ENCODE measurements around the gene SMO. TPM values are rescaled to one million over a fixed set of nuclear protein-coding genes. Genes with fewer than 3 reads are reported as not detected.
A peak's percentile ranks its signal among the peaks of the same experiment; 100 is the strongest.

SMO gene
- total and polyA plus RNA-seq, 12 donors: 1.7 to 8.3 (median 4.9) TPM

DNA sequence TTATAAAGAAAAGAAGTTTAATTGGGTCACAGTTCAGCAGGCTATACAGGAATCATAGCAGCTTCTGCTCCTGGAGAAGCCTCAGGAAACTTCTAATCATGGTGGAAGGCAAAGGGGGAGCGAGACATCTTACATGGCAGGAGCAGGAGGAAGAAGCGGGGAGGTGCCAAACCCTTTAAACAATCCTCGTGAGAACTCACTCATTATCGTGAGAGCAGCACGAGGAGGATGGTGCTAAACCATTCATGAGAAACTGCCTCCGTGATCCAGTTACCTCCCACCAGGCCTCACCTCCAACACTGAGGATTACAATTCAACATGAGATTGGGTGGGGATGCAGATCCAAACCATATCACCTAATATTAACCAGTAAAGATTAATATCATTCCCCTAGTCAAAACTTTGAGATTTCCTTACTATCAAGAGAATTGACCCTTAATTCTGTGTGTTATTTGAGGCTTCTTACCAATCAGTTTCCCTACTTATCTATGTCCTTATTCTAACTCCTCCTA lies 1.6 kb upstream of the SMO start:
- DNase-seq: no peak
- Histone ChIP-seq H3K9me3 (no peaks in the 10 kb centered on the region), H3K36me3 (no peaks in the 10 kb centered on the region), H3K4me1 (peaks cover 0 to 20% (median 12%) of the 10 kb centered on the region in 9 donors), H3K27ac (no peak overlapping the region), H3K27me3 (peaks cover 0 to 43% (median 5%) of the 10 kb centered on the region in 7 donors), H3K4me3 (no peak overlapping the region)
- ATAC-seq: no peak
- TF ChIP-seq, protein P1, sequence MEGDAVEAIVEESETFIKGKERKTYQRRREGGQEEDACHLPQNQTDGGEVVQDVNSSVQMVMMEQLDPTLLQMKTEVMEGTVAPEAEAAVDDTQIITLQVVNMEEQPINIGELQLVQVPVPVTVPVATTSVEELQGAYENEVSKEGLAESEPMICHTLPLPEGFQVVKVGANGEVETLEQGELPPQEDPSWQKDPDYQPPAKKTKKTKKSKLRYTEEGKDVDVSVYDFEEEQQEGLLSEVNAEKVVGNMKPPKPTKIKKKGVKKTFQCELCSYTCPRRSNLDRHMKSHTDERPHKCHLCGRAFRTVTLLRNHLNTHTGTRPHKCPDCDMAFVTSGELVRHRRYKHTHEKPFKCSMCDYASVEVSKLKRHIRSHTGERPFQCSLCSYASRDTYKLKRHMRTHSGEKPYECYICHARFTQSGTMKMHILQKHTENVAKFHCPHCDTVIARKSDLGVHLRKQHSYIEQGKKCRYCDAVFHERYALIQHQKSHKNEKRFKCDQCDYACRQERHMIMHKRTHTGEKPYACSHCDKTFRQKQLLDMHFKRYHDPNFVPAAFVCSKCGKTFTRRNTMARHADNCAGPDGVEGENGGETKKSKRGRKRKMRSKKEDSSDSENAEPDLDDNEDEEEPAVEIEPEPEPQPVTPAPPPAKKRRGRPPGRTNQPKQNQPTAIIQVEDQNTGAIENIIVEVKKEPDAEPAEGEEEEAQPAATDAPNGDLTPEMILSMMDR (IDR thresholded peaks at IDR 0.05): no peak
- 92 to 95% methylated on average over 6 of the region's 6 CpGs for WGBS, 2 donors
- intact Hi-C loops (cut with DNase I): no loop called here

- Histone ChIP-seq H3K4me3 (peak overlapping the region; percentile 50 to 91 (median 79)), H3K36me3 (no peaks in the 10 kb centered on the region), H3K9me3 (no peaks in the 10 kb centered on the region), H3K27ac (peak overlapping the region in 4 of 10 donors; percentile 35 to 67 (median 58)), H3K4me1 (peaks cover 0 to 20% (median 12%) of the 10 kb centered on the region in 9 donors), H3K27me3 (peaks cover 0 to 43% (median 5%) of the 10 kb centered on the region in 7 donors)
- no peak for ATAC-seq
- intact Hi-C loops (cut with DNase I): no loop called here
- TF ChIP-seq, protein P1 (IDR thresholded peaks at IDR 0.05): no peak
- 27 to 30% methylated on average over 14 of the region's 14 CpGs for WGBS, 2 donors
- DNase-seq: no peak
Measured at GRCh38 chr7:129187681-129188371, 607 bp upstream of the SMO start.

DNA sequence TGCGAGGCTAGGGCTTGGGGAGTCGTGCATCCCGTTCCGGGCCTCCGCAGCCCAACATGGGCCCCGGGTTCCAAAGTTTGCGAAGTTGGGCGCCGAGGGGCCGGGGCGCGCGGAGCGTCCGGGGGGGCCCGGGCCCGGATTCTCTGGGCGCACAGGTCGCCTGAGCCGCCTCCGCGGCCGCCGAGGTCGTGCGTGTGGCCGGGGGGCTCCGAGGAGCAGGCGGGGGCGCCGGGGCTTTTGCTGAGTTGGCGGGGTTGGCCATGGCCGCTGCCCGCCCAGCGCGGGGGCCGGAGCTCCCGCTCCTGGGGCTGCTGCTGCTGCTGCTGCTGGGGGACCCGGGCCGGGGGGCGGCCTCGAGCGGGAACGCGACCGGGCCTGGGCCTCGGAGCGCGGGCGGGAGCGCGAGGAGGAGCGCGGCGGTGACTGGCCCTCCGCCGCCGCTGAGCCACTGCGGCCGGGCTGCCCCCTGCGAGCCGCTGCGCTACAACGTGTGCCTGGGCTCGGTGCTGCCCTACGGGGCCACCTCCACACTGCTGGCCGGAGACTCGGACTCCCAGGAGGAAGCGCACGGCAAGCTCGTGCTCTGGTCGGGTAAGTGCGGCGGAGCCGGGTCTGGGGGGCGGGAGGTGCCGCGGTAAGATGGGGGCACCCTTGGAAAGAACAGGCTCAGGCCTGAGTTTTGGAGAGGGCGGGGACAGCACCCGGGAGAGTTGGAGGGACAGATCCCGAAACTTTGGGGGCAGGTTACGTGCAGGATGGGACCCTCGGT lies 643 bp downstream of the SMO start:
- Histone ChIP-seq H3K4me1 (peaks cover 0 to 20% (median 12%) of the 10 kb centered on the region in 9 donors), H3K36me3 (no peaks in the 10 kb centered on the region), H3K9me3 (no peaks in the 10 kb centered on the region), H3K27me3 (peaks cover 0 to 43% (median 2%) of the 10 kb centered on the region in 7 donors), H3K27ac (peak overlapping the region in 6 of 10 donors; percentile 35 to 67 (median 58)), H3K4me3 (peak overlapping the region; percentile 50 to 91 (median 79))
- intact Hi-C loops (cut with DNase I): no loop called here
- peak; percentile 34 to 71 (median 52) for ATAC-seq
- TF ChIP-seq, protein P1 (IDR thresholded peaks at IDR 0.05): no peak
- DNase-seq: peak in 1 of 2 donors; percentile 29
- 1% methylated on average over 80 to 83 of the region's 83 CpGs for WGBS, 2 donors

DNA sequence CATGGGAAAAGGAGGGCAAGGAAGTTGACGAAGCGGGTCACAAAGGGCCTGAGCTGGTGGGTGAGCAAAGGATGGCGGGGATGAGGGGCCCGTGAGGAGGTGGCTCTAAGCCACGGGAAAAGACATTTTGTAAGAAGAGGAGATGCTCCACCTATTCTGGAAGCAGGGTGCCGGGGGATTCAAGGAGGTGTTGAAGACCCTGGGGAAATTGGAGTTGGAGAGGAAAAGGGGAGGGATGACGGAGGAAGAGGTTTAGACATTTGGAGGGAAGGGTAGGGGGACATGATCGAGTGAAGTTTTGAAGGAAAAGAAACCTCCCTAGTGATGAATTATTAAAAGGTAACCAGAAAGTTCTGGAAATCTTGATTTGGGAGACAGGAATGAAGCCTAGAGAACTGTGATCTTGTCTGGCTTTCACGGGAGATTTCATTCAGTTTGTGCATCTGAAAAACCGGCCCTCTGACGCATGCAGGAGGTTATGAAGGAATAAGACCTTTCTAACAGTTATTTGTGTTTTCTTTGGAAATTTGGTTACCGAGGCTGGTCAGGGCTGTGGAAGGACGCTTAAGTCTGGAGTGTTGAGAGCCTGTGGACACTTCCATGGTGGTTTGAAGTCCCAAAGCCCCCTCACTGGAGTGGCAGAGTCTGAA lies 1.4 kb downstream of the SMO start:
- WGBS, 2 donors: 23 to 36% methylated on average over 13 of the region's 13 CpGs
- H3K27ac ChIP-seq: no peak overlapping the region
- H3K4me1 ChIP-seq: peaks cover 0 to 20% (median 12%) of the 10 kb centered on the region in 9 donors
- H3K36me3 ChIP-seq: no peaks in the 10 kb centered on the region
- ATAC-seq: no peak
- intact Hi-C loops (cut with DNase I): no loop called here
- H3K4me3 ChIP-seq: peak overlapping the region; percentile 50 to 91 (median 79)
- no peaks in the 10 kb centered on the region for H3K9me3 ChIP-seq
- TF ChIP-seq, protein P1 (IDR thresholded peaks at IDR 0.05): no peak
- H3K27me3 ChIP-seq: peaks cover 0 to 43% (median 2%) of the 10 kb centered on the region in 7 donors
- no peak for DNase-seq

Data from heart right ventricle (tissue), 16 donors.